Trophoblast cell (in vitro differentiated cells and primary cell): ENCODE results near the gene RCN2.

Experiments used
- DNase-seq, 2 donors: peaks; one replicate each; pipeline ENCODE4 v3.0.0-alpha.2; 2016
- H2AFZ ChIP-seq: 2 replicates; pipeline ENCODE4 v1.6.1; 2013; ENCODE audit warnings: low read length, moderate library complexity, mild to moderate bottlenecking; ENCODE audit not compliant: insufficient read depth, poor library complexity
- H2AK5ac ChIP-seq: 2 replicates; pipeline ENCODE4 v1.6.1; 2013; ENCODE audit warnings: mild to moderate bottlenecking, low read length
- H2BK120ac ChIP-seq: 2 replicates; pipeline ENCODE4 v1.6.1; 2013; ENCODE audit warnings: low read length, mild to moderate bottlenecking, moderate library complexity; ENCODE audit not compliant: insufficient read depth, poor library complexity
- H2BK12ac ChIP-seq: 2 replicates; pipeline ENCODE4 v1.6.1; 2013; ENCODE audit warnings: mild to moderate bottlenecking, low read length, moderate library complexity
- H2BK5ac ChIP-seq: 2 replicates; pipeline ENCODE4 v1.6.1; 2013; ENCODE audit warnings: low read length, low read depth, moderate library complexity, mild to moderate bottlenecking; ENCODE audit not compliant: poor library complexity
- H3K14ac ChIP-seq: 2 replicates; pipeline ENCODE4 v1.6.1; 2013; ENCODE audit warnings: mild to moderate bottlenecking, low read length
- H3K18ac ChIP-seq: 2 replicates; pipeline ENCODE4 v1.6.1; 2013; ENCODE audit warnings: mild to moderate bottlenecking, low read length
- H3K23ac ChIP-seq: 2 replicates; pipeline ENCODE4 v1.6.1; 2013; ENCODE audit warnings: low read length
- H3K27ac ChIP-seq: 2 replicates; pipeline ENCODE4 v1.5.1; 2013; ENCODE audit warnings: low read depth, mild to moderate bottlenecking, inconsistent platforms, low read length, moderate library complexity
- H3K27me3 ChIP-seq: 2 replicates; pipeline ENCODE4 v1.6.1; 2013; ENCODE audit warnings: inconsistent platforms, mild to moderate bottlenecking, low read length, moderate library complexity; ENCODE audit not compliant: insufficient read depth
- H3K36me3 ChIP-seq, 2 experiments: 1 replicate in 1 of 2; 2 replicates in 1 of 2; pipeline ENCODE4 v1.6.1; 2013; ENCODE audit warnings: low read length in 2 of 2, mild to moderate bottlenecking in 2 of 2, moderate library complexity in 1 of 2; ENCODE audit not compliant: insufficient read depth in 2 of 2, control insufficient read depth in 1 of 2
- H3K4ac ChIP-seq: 2 replicates; pipeline ENCODE4 v1.6.1; 2013; ENCODE audit warnings: low read depth, mild to moderate bottlenecking, low read length, moderate library complexity
- H3K4me1 ChIP-seq, 2 experiments: 1 replicate in 1 of 2; 2 replicates in 1 of 2; pipeline ENCODE4 v1.6.1; 2013; ENCODE audit warnings: low read length in 2 of 2, mild to moderate bottlenecking in 2 of 2, moderate library complexity in 1 of 2; ENCODE audit not compliant: insufficient read depth in 2 of 2, control insufficient read depth in 1 of 2
- H3K4me2 ChIP-seq: 2 replicates; pipeline ENCODE4 v1.6.1; 2013; ENCODE audit warnings: inconsistent platforms, mild to moderate bottlenecking, low read length, moderate library complexity
- H3K4me3 ChIP-seq: 2 replicates; pipeline ENCODE4 v1.5.1; 2013; ENCODE audit warnings: mild to moderate bottlenecking, low read depth, low read length, inconsistent platforms
- H3K79me1 ChIP-seq: one replicate; pipeline ENCODE4 v1.6.1; 2013; ENCODE audit warnings: low read length
- H3K79me2 ChIP-seq: 2 replicates; pipeline ENCODE4 v1.6.1; 2013; ENCODE audit warnings: low read length, mild to moderate bottlenecking; ENCODE audit not compliant: control insufficient read depth, insufficient read depth, poor library complexity
- H3K9ac ChIP-seq: 2 replicates; pipeline ENCODE4 v1.6.1; 2013; ENCODE audit warnings: mild to moderate bottlenecking, low read length
- H3K9me3 ChIP-seq: 2 replicates; pipeline ENCODE4 v1.6.1; 2013; ENCODE audit warnings: low read depth, mild to moderate bottlenecking, control low read depth, inconsistent platforms, low read length; ENCODE audit not compliant: insufficient read depth
- H4K12ac ChIP-seq: 2 replicates; pipeline ENCODE4 v1.6.1; 2013; ENCODE audit warnings: low read depth, mild to moderate bottlenecking, low read length, moderate library complexity
- H4K8ac ChIP-seq: 2 replicates; pipeline ENCODE4 v1.6.1; 2013; ENCODE audit warnings: low read depth, mild to moderate bottlenecking, low read length, moderate library complexity
- H4K91ac ChIP-seq: one replicate; pipeline ENCODE4 v1.6.1; 2013; ENCODE audit warnings: low read depth, mild to moderate bottlenecking, low read length, moderate library complexity
- WGBS: extraction: QIAGEN DNeasy Blood & Tissue Kit; methylation state at CpG from one replicate; pipeline ENCODE4 v1.1.7; 2013; ENCODE audit warnings: missing lambda C conversion rate; ENCODE audit not compliant: insufficient read length, insufficient coverage; ENCODE audit errors: extremely low coverage; 5-methylcytosine and 5-hydroxymethylcytosine counted together

Gene RCN2

GRCh38 chr15:76935620-76936019 lies 4.1 kb downstream of the RCN2 start:
- no peak overlapping the region for H3K4ac ChIP-seq
- no peak overlapping the region for H4K8ac ChIP-seq
- H3K9me3 ChIP-seq, result no peaks in the 10 kb centered on the region
- peaks cover 6% of the 10 kb centered on the region for H3K79me2 ChIP-seq
- no peaks in the 10 kb centered on the region for H3K27me3 ChIP-seq
- no peak overlapping the region for H3K18ac ChIP-seq
- H2BK5ac ChIP-seq, result no peak overlapping the region
- no peak overlapping the region for H2BK12ac ChIP-seq
- peaks cover 5% of the 10 kb centered on the region for H3K79me1 ChIP-seq
- H3K23ac ChIP-seq, result no peak overlapping the region
- no peak overlapping the region for H2BK120ac ChIP-seq
- H3K36me3 ChIP-seq, result peaks cover 13 to 19% of the 10 kb centered on the region in 2 experiments
- no peak overlapping the region for H2AK5ac ChIP-seq
- no peak overlapping the region for H3K14ac ChIP-seq
- H3K4me3 ChIP-seq, result no peak overlapping the region
- no CpG with 5 or more reads among the region's 2 CpGs for WGBS
- H3K4me2 ChIP-seq, result no peak overlapping the region
- H4K12ac ChIP-seq, result no peak overlapping the region
- no peak overlapping the region for H4K91ac ChIP-seq
- DNase-seq, result no peak
- H3K4me1 ChIP-seq, result no peaks in the 10 kb centered on the region
- no peak overlapping the region for H3K27ac ChIP-seq
- no peak overlapping the region for H2AFZ ChIP-seq
- H3K9ac ChIP-seq, result no peak overlapping the region

- H4K8ac ChIP-seq, result no peak overlapping the region
- no peak overlapping the region for H4K91ac ChIP-seq
- H3K23ac ChIP-seq, result no peak overlapping the region
- peaks cover 5% of the 10 kb centered on the region for H3K79me1 ChIP-seq
- no peak overlapping the region for H2BK12ac ChIP-seq
- H3K14ac ChIP-seq, result no peak overlapping the region
- H3K36me3 ChIP-seq, result peaks cover 13 to 20% of the 10 kb centered on the region in 2 experiments
- no peaks in the 10 kb centered on the region for H3K4me1 ChIP-seq
- H3K9me3 ChIP-seq, result no peaks in the 10 kb centered on the region
- H2AK5ac ChIP-seq, result no peak overlapping the region
- H3K4me2 ChIP-seq, result no peak overlapping the region
- H2AFZ ChIP-seq, result no peak overlapping the region
- H2BK5ac ChIP-seq, result no peak overlapping the region
- H3K4ac ChIP-seq, result no peak overlapping the region
- H3K27ac ChIP-seq, result no peak overlapping the region
- peaks cover 6% of the 10 kb centered on the region for H3K79me2 ChIP-seq
- no peak overlapping the region for H3K4me3 ChIP-seq
- H3K18ac ChIP-seq, result no peak overlapping the region
- no peaks in the 10 kb centered on the region for H3K27me3 ChIP-seq
- no peak overlapping the region for H4K12ac ChIP-seq
- no peak overlapping the region for H3K9ac ChIP-seq
- no peak for DNase-seq
- WGBS, result no CpG with 5 or more reads among the region's 3 CpGs
- H2BK120ac ChIP-seq, result no peak overlapping the region
These were observed 5.1 kb downstream of the RCN2 start for GRCh38 chr15:76936671-76937070.

- Histone ChIP-seq H3K4me2 (no peak overlapping the region), H3K14ac (no peak overlapping the region), H3K18ac (no peak overlapping the region), H3K9me3 (no peaks in the 10 kb centered on the region), H2BK5ac (no peak overlapping the region), H3K27me3 (no peaks in the 10 kb centered on the region), H3K27ac (no peak overlapping the region), H3K4me3 (no peak overlapping the region), H2AK5ac (no peak overlapping the region), H3K4ac (no peak overlapping the region), H2AFZ (no peak overlapping the region), H3K4me1 (no peaks in the 10 kb centered on the region), H2BK12ac (no peak overlapping the region), H4K12ac (no peak overlapping the region), H3K36me3 (peaks cover 17 to 22% of the 10 kb centered on the region in 2 experiments), H3K9ac (no peak overlapping the region), H4K91ac (no peak overlapping the region), H2BK120ac (no peak overlapping the region), H3K23ac (no peak overlapping the region), H3K79me1 (no peaks in the 10 kb centered on the region), H3K79me2 (no peaks in the 10 kb centered on the region), H4K8ac (no peak overlapping the region)
- DNase-seq, result no peak
- no CpG with 5 or more reads among the region's 5 CpGs for WGBS
These were observed 7.2 kb downstream of the RCN2 start for GRCh38 chr15:76938752-76939151.

DNA sequence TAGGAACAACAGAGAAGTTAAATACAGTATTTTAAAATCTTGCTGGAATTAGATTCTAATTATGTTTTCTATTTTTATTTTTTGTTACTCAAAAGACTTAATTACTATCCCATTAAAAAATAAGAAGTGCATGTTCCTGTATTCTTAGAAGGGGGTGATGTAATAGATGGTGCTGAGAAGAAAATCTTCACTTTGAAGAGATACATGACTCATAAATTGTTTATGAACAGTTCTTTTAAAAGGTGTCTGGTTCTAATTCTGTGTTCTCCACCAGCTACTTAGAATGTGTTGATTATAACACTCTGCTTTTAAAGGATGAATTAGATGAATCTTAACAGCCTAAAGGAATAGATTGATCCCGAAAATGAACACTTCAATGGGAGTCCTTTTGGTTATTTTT lies 8.2 kb downstream of the RCN2 start:
- Histone ChIP-seq H3K4me2 (no peak overlapping the region), H3K27me3 (no peaks in the 10 kb centered on the region)

More for the DNA sequence above, 8.2 kb downstream of the RCN2 start:
- H2BK5ac ChIP-seq, result no peak overlapping the region
- no peaks in the 10 kb centered on the region for H3K79me2 ChIP-seq
- no peak overlapping the region for H3K27ac ChIP-seq
- H4K8ac ChIP-seq, result no peak overlapping the region
- no peak overlapping the region for H3K14ac ChIP-seq
- no peak overlapping the region for H3K23ac ChIP-seq
- H2BK120ac ChIP-seq, result no peak overlapping the region
- H3K4ac ChIP-seq, result no peak overlapping the region
- H3K4me1 ChIP-seq, result no peaks in the 10 kb centered on the region
- DNase-seq, result no peak
- H3K9me3 ChIP-seq, result no peaks in the 10 kb centered on the region
- H2AFZ ChIP-seq, result no peak overlapping the region
- no peak overlapping the region for H3K18ac ChIP-seq
- H3K9ac ChIP-seq, result no peak overlapping the region
- no peaks in the 10 kb centered on the region for H3K79me1 ChIP-seq
- no peak overlapping the region for H2AK5ac ChIP-seq
- no peak overlapping the region for H4K12ac ChIP-seq
- WGBS, result no CpG with 5 or more reads among the region's 1 CpG
- H3K4me3 ChIP-seq, result no peak overlapping the region
- no peak overlapping the region for H4K91ac ChIP-seq
- H3K36me3 ChIP-seq, result peaks cover 16 to 24% of the 10 kb centered on the region in 2 experiments
- H2BK12ac ChIP-seq, result no peak overlapping the region
